Measurements from ENCODE around the gene KRTAP23-1.

KRTAP23-1 gene

DNA sequence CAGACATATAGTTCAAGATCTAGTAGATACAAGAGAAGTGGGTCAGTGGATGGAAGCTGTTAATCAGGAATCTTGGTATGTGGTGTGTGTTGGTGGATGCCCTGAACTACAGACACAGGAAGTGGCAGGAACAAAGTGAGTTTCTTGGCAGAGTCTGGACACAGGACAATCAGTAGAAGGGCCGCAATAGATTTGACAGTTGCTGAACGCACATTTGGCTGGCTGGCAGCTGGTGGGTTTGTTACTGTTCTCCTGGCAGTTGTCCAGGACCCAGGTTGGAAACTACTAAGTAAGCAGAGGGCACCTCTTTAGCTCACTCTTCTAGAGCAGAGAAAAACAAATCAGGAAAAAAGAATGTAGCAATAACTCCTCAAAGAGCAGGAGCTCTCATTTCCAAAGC lies 41.5 kb downstream of the KRTAP23-1 start:
- DNase-seq = no peak

GRCh38 chr21:30305136-30305535 lies 43.3 kb downstream of the KRTAP23-1 start:
- no peak for DNase-seq
